Kidney capillary endothelial cell (primary cell): ENCODE measurements around the gene ZFYVE1.
"Not testable (repeated sequence)": the region's sequence is repeated elsewhere in the genome, so short reads cannot be mapped to it uniquely, and the experiment has no call there.

ENCODE experiments used
- DNase-seq: peaks from one replicate; pipeline ENCODE4 v3.0.0-alpha.2; 2018; ENCODE audit warnings: low spot score

Gene ZFYVE1

DNA sequence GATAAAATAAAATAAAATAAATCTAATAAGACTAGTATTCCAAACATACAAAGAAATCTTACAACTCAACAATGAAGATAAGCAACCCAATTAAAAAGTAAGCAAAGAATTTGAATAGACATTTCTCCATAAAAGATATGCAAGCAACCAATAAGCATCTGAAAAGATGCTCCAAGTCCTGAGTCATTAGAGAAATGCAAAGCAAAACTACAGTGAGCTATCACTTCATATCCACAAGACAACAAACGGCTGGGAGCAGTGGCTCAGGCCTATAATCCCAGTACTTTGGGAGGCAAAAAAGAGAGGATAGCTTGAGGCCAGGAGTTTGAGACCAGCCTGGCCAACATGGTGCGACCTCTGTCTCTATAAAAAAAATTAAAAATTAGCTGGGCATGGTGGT is 26.8 kb downstream of the ZFYVE1 start:
- no peak for DNase-seq

GRCh38 chr14:72999316-72999715 is 27.6 kb downstream of the ZFYVE1 start:
- DNase-seq: no peak

DNA sequence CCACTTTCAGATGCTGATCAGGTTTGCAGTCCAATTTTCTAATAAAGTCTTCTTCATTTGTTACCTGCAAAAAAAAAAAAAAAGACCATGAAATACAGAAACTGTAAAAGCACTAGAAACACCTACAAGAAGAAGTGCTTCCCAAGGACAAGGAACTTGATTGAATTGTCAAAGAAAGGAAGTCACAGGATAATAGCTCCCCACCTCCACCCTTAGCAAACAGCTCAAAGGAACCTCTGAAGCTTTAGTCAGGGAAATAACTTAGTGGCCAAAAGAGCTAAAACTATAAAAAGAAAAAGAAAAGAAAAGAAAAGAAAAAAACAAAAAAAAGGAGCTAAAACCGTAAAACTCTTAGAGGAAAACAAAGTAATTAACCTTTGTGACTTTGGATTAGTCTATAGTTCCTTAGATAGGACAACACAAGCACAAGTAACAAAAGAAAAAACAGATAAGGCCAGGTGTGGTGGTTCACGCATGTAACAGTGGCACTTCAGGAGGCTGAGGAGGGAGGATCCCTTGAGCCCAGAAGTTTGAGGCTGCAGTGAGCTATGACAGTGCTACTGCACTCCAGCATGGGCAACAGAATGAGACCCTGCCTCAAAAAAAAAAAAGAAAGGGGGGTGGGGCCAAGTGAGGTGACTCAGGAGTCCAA is 28.5 kb downstream of the ZFYVE1 start:
- DNase-seq: no peak

DNA sequence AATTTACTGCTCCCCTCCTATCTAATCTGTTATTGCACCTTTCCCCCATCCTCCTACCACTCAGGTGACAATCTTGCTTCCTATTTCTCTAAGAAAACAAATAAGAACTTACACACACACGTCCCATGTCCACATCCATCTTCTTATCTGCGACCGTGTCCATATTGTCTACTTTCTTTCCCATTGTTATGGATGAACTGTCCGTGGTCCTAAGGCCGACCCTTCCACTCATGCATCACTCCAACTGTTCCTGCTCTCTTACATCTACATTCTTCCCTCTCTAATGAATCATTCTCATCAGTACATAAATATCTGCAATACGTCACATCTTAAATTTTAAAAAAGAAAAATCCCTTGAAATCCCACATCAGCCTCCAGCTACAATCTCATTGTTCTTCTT is 30.0 kb downstream of the ZFYVE1 start:
- DNase-seq: no peak

DNA sequence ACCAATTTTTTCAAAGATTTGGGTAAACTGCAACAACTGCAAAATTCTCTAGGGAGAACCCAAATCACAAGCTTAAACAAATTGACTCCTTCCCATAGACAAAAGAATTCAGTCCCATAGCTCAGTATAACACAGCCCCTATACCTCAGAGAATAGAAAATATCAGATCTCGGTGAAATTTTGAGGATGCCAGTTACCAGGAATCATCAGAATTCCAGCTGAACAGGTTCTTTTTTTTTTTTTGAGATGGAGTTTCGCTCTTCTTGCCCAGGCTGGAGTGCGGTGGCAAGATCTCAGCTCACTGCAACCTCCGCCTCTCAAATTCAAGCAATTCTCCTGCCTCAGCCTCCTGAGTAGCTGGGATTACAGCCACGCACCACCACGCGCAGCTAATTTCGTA is 36.7 kb downstream of the ZFYVE1 start:
- DNase-seq: no peak

DNA sequence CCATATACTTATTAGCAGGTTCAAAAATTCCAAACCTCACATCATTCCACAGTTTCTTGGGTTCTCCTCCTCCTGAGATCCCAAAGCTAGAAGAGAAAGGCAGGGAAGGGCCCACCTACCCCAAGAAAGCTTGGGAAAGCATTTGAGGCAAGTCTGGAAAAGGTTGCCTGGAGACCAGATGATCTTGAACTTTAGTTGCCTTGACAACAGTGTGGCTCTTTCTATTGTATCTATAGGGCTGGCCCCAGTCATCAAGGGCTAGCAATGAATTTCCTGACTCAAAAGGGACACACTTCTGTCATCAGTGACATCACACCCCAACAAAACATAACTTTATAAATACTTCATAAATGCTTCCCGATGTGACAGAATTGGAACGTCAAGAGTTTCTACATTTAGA is 40.0 kb downstream of the ZFYVE1 start:
- no peak for DNase-seq

- DNase-seq: no peak
Observed at GRCh38 chr14:72986214-72986613, 40.7 kb downstream of the ZFYVE1 start.

DNA sequence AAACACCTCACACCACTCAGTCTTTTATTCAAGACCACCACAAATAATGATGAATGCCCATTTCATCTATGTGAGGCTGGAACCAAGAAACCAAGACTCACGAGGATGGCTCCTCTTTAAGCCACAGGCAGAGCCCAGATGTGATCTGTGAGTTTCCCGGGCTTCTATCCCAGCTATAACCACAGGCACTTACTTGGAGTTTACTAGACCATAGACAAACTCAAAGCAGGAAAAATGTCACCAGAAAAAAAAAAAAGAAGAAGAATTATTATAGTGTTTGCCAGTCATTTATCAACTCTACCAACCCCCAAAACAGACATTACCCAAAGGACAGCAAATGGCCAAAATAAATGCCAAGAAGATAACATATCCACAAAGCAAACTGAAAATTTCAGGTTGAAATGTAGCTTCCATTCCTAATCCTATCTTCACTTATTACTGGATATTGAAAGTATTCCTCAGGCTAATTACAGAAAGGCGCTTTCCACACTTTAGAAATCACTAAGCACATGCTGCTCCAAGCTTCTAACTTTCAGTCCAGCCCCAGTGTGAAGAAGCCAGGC is 44.7 kb downstream of the ZFYVE1 start:
- DNase-seq: no peak

GRCh38 chr14:72980863-72981262 is 46.0 kb downstream of the ZFYVE1 start:
- DNase-seq: no peak

DNA sequence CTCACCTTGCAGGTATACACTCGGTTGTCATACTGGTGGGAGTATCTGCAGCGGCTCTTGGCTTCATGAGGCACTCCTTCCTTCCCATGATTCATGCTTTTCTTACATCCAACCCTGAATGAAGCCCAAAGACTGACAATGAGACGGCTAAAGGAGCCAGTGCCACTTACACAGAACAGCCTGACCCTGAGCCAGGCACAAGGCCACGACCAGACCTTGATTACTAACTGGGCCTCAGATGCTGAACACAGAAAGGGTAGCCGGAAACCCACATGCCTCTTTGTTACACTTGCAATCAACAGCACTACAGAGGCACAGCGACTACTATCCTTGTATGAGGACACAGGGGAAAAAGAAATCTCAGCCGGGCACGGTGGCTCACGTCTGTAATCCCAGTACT is 48.0 kb downstream of the ZFYVE1 start:
- no peak for DNase-seq

DNA sequence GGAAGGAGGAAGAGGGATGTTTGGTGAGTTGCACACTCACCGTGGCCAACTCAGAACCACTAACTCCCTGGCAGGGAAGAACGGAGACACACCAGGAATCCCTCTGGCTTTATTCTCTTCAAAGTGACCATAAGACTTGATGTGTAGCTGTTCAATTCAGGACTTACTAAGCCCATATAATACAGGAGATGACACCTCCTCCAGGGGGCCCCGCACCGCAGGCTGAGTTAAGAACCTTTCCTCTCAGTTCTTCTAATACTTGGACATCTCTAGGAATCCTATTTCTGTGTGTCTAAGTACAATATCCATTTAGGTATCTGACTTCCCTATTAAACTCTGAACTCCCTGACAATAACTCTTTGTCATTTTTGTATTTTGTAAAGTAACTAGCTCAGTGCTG is 51.1 kb downstream of the ZFYVE1 start:
- no peak for DNase-seq

DNA sequence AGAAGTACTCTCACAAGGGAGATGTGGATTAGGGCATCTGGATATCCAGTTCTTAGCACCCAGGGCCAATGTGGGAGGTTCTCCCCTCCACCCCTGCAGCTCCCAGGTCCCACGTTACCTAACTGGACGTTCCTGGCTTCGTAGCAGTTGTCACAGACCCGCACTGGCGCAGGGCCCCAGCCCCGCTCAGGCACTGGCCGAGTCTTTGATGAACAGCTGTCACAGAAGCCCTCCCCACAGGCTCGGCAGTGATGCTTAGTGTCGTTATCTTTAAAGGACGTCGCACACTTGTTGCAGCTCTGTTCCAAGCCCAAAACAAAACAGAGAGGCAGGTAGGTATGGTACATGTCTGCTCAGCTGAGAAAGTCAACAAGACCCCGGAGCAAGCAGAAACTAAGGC is 52.2 kb downstream of the ZFYVE1 start:
- DNase-seq: no peak

DNA sequence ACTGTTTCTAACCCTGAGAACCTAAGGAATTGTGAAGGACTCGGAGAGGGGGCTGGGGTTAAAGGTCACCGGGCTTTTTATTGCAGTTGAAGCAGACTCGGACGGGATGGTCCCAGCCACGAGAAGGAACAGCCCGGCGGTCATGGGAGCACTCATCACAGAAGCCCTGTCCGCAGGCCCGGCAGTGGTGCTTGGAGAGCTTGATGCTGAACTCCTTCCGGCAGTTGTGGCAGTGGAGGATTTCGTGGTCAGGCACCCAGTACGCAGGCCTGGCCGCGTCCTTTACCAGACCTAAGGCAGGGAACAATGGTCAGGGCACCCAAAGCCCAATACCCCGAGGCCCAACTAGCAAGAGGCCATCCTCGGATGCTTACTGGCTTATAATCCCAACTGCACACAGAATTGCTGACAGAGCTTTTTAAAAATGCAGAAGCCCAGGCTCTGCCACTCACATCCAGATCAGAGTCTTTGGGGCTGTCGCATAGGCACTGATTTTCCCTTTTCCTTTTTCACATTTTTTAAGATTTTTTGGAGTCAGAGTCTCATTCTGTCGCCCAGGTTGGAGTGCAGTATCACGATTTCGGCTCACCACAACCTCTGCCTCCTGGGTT is 56.0 kb downstream of the ZFYVE1 start:
- DNase-seq: no peak

DNA sequence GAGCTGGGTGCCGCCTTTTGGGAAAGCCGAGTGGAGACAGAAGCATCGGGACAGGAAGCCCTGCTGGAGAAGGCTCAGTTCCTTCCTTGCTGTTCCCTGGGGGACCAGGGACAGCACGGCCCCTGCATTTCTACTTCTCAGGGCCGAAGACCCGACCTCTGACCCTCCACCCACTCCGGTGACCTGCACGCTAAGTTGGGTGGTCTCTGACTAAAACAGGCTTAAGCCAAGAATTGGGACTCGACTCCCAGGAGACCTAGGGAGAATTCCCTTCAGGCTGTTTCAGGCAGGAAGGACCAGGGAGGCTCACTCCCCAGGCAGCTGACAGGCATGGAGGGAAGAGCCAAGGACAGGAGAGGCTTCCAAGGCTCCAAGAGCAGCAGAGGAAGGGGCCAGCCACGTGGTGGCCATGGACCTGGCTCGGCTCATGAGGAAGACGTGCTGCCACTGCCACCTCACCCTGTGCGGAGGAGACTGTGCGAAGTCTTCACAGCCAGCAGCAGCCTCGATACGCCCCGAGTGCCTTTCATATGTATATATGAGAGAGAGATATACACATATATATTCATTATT is 56.8 kb downstream of the ZFYVE1 start:
- no peak for DNase-seq

- DNase-seq: no peak
Observed at GRCh38 chr14:72968316-72968715, 58.6 kb downstream of the ZFYVE1 start.

DNA sequence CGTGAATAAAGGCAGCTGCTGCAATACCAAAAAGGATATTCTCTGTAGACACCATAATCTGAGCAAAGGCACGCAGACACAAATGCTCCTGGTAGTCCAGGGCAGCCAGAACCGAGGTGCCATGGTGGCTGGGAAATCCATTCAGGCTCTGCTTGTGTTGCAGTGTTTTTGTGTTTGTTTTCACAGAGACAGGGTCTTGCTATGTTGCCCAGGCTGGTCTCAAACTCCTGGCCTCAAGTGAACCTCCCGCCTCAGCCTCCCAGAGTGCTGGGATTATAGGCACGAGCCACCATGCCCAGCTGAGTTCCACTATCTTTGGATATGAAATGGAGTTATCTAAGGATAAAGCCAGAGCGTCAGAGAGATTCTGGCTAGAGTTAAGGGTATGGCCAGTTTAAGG is 60.9 kb downstream of the ZFYVE1 start:
- no peak for DNase-seq

DNA sequence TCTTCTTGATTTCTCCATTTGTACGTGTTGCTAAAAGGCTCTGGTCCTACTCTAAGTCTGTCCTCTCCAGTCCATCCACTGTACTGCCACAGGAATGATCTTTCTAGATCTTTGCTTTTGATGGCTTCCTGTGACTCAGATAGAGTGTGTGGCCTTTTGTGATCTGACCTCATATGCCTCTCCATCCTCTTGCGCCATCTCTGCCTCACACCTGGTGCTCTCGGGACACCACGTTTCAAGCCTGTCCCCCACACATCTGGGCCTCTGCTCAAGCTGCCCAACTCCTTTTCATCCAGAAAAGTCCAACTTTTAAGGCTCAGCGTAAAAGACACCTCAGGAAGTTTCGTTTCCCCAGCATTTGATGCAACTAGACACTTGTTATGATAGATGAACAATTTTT is 61.7 kb downstream of the ZFYVE1 start:
- DNase-seq: peak; percentile 35

DNA sequence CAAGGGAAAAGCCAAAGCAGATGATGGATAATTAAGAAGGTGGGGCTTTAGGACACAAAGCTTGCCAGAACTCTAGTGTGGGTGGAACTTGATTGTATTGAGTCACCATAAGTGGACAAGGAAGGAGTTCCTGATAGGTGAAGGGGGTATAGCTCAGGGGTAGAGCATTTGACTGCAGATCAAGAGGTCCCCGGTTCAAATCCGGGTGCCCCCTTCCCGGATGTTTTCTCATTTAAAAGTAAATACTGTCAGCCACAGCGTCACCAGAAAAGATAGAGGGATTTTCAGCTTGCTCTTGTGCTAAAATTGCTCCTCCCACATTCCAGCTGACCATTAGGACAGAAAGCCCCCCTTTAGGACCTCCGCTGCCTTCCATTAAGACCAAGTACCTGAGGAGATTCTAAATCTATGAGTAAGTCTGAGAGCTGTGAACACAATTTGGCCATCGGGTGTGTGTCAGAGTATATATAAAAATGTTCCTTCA is 64.0 kb downstream of the ZFYVE1 start:
- peak; percentile 49 for DNase-seq

GRCh38 chr14:72962336-72962754 is 64.6 kb downstream of the ZFYVE1 start:
- not testable (repeated sequence) for DNase-seq

GRCh38 chr14:72961579-72962335 is 65.1 kb downstream of the ZFYVE1 start:
- no peak for DNase-seq

DNA sequence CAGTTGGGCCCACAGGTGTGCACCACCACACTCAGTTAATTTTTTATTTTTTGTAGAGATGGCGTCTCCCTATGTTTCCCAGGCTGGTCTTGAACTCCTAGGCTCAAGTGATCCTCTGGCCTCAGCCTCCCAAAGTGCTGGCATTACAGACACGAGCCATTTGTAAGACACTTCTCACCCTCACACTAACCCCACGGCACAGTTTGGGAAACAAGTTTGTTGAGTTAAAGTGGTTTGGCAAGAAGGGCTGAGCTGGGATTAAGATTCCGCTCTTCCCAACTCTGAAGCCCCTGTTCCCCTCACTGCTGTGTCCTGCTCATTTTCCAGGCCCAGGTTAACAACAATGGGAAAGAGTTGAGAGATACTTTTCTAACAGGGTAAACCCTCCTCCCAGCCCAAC is 65.9 kb downstream of the ZFYVE1 start:
- not testable (repeated sequence) for DNase-seq

GRCh38 chr14:72958548-72958947 is 68.4 kb downstream of the ZFYVE1 start:
- no peak for DNase-seq

GRCh38 chr14:72957213-72957612 is 69.7 kb downstream of the ZFYVE1 start:
- no peak for DNase-seq
